GM11168 (cell line): ENCODE data around the gene PPL.
"Not testable (repeated sequence)": the region's sequence is repeated elsewhere in the genome, so short reads cannot be mapped to it uniquely, and the experiment has no call there.

ENCODE experiments used
- in situ Hi-C: fragments of 300-500 bp; cut with MboI; formaldehyde crosslinking; loops from one replicate; pipeline ENCODE4 v1.12.0; 2022; ENCODE audit warnings: low sequenced_read_pairs; ENCODE audit not compliant: unreplicated experiment

PPL gene

DNA sequence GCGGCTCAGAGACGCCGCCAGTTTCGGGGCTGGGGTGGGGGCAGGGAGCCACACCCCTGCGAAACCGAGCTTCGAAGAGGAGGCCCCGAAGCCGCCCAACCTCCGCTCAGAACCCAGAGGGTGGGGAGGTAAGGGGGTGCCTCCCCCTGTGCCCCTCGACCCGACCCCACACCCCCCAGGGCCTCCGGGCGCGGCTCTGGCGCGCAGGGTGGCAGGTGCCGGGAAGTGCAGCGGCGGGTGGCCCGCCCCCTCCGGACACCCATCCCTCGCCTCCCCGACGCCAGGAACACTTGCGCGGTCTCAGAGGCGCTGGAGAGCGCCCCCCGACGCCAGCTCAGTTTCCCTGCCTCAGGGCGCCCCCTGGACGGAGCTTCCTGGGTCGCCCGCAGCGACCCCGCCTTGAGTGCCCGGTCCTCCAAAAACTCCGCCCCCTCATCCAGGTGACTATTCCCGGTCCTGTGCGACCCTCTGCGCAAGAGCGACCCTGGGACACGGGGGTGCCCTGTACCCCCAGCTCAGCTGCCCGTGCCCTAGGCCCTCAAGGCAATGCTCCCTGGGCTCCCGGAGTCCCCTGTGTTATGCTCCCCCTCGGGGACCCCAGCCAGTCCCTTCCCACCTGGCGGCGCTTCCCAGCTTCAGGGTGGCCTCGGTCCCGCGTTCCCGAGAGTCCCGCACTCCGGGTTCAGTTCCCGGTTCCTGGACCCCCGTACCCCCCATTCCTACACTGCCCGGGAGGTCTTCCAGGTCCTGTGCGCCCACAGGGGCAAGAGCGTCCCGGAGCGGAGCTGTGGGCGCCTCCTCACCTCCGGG is 562 bp downstream of the PPL start:
- in situ Hi-C loops: no loop called here

DNA sequence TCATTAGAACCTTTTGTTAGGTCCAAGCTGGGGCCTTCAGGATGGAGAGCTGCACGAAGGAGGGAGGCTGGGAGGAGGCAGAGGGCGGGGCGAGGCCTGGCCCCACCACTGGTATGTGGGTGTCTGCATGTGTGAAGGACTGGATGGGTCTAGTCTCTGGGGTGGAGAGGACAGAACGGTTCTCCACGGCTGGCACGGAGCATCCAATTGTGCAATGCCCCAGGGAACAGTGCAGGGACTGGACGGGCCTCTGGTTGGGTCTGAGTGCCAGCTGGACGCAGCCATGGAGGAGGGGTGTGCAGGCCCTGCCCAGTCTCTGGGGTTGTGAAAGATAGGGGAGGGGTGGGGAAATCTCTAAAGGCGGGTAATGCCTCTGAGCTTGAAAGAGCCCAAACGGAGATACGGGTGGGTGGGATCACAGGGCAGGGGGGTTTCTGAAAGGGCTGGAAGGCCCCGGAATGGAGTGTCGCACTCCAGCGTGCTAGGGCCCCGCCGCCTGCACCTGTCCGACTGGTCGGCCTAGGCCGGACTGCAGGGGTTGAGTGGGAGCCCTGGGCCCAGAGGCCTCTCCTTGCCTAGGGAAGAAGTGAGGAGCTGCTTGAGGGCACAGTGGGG is 1.6 kb downstream of the PPL start:
- in situ Hi-C loops: no loop called here

DNA sequence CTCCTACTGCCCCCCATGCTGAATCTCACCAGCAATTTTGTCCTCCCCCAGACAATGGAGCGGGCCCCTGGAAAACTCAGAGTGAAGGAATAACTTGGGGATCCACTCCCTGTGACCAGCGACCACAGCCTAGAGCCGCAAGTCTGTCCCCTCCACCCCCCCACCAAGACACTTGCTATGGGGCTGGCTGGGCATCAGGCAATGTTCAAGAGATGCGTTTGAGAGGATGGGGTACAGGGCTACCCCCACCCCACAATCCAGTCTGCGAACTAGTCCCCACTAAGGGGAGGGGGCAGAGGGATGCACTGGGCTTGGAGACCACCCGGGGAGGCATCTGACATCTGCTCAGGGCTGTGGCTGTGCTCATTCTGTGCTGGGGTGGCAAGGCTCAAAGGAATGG is 2.4 kb downstream of the PPL start:
- in situ Hi-C loops: no loop called here

DNA sequence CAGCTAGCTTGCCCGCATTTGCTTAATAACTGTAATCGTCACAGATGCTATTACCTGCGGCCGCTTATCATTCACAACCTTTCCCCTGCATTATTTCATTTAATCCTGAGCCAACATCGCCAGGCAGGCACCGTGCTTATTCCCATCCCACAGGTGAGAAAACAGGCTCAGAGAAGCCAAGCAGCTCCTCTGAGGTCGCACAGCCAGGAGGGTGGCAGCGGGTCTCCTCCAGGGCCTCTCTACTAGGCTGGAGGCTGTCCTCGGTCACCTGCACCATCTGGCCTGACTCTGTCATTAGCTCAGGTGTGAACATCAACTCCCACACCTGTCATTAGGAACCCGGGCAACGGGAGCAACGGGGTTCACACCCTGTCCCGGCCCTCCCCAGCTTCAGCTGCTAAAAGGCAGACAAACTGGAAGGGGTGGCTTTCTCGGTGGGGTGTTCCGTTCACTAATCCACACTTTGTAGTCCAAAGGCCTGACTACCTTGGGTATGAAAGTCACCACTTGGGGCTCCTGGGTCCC is 3.0 kb downstream of the PPL start:
- in situ Hi-C loops: no loop called here

DNA sequence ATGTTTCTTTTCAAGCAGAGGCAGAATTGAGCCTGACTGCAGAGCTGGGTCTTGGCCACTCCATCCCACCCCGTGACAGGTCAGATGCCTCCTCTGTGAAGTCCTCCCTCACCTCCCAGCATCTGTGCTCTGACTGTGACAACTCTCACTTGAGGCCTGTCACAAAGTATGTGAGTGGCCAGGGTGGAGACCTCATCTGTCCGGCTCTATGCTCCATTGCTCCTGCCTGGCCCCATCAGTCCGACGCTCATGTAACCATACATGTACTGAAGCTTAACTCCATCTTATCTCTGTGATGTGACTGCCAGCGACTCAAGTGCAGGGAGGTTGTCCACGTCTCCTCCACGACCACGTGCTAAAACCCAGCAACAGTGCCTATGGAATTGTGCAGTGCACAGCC is 3.5 kb downstream of the PPL start:
- in situ Hi-C loops: no loop called here

DNA sequence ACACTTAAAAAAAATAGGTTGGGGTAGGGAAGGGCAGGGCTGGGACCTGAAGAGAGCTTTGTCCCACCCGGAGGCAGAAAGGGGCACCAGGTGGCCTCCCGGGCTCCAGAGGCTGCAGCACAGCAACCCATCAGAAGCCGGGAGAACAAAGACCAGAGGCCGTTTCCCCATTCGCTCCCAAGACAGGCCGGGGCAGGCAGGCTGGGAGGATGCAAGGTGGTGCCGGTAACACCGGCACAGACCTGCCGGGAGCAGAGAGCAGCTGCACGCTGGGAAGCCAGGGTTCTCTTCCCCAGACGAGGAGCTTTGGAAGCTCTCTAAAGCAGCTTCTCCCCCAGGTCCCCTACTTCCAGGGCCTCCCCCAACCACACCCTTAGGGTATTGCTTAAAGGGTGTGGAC is 5.6 kb downstream of the PPL start:
- in situ Hi-C loops: no loop called here

DNA sequence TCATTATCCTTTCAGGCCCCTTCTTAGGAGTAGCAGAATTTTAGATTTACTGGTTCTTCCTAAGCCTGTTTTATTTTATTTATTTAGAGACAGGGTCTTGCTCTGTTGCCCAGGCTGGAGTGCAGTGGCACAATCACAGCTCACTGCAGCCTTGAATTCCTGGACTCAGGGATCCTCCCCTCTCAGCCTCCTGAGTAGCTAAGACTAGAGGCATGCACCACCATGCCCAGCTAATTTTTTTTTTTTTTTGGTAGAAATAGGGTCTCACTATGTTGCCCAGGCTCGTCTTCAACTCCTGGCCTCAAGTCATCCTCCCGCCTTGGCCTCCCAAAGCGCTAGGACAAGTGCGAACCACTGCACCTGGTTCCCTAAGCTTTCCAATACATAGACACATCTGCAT is 7.3 kb downstream of the PPL start:
- in situ Hi-C loops: not testable (repeated sequence)

DNA sequence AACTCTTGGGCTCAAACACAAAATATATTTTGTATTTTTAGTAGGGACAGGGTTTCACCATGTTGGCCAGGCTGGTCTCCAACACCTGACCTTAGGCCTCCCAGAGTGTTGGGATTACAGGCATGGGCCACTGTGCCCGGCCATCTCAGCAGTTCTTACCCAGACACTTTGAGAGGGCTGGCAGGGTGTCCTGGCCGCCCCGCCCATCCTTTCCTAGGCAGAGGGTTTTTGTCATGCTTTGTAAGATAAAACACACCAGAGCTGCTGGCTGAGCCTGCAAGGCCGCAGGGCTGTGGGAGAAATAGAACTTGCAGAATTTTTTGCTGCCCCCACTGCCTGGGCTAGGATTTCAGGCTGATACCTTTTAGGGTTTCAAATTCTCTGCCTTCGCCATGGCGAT is 8.7 kb downstream of the PPL start:
- in situ Hi-C loops: no loop called here

DNA sequence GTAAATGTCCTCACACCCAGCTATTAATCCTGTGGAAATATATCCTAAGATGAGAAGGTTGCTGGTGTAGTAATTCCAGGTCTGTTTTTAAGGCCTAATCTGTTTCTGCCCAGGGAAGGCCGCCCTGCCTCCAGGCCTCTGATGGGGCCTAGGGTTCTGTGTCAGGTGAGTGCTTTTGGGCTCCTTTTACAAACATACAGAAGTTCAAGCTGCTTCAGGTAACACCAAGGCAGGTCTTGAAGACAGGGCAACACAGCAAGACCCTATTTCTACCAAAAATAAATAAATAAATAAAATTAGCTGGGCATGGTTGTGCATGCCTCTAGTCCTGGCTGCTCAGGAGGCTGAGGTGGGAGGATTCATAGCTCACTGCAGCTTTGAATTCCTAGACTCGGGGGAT is 9.3 kb downstream of the PPL start:
- in situ Hi-C loops: no loop called here

DNA sequence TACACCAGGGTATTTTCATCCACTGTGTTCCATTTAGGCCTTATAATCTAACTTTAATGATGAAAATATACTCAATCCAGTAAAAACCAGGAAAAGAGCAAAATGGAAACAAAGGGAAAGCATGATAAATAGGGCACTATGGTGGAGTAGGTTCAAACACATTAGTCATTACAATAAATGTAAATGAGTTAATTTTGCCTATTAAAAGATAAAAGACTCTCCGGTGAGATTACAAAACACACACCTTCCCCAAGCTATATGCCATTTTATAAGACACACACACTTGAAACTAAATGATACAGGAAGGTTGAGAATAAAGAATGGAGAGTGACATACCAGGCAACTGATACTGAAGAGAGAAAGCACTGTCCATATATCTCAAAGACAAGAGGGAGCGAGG is 10.0 kb downstream of the PPL start:
- in situ Hi-C loops: no loop called here

DNA sequence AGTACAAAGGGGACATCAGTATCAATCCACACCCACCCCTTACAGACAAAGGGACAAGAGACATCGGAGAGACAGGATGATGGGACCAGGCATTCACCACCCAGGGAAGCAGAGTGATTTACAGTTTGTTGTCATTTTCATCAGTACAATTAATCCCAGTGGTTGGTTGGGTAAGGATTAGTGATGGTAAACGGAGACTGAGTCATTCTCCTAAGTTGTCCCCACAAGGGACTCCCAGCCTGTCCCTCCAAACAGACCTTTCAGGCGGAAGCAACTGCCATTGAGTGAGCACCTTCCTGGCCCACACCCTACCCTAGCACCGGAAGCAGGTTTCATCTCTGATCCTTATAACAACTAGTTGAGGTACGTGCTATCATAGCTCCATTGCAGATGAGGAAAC is 11.2 kb downstream of the PPL start:
- in situ Hi-C loops: no loop called here

DNA sequence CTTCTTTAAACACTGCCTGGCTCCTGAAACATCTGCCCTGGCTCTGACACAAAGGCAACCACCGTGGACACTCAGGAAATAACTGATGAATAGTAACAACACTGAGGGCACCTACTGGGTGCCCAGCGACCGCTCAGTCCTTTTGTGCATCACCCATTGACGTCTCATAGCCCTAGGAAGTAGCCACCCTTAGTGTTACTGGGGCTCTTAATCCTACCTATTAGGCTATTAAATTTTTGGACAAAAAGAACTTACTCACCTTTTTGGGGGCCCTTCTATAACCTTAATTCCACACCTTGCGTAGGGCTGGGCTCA is 11.7 kb downstream of the PPL start:
- in situ Hi-C loops: no loop called here

DNA sequence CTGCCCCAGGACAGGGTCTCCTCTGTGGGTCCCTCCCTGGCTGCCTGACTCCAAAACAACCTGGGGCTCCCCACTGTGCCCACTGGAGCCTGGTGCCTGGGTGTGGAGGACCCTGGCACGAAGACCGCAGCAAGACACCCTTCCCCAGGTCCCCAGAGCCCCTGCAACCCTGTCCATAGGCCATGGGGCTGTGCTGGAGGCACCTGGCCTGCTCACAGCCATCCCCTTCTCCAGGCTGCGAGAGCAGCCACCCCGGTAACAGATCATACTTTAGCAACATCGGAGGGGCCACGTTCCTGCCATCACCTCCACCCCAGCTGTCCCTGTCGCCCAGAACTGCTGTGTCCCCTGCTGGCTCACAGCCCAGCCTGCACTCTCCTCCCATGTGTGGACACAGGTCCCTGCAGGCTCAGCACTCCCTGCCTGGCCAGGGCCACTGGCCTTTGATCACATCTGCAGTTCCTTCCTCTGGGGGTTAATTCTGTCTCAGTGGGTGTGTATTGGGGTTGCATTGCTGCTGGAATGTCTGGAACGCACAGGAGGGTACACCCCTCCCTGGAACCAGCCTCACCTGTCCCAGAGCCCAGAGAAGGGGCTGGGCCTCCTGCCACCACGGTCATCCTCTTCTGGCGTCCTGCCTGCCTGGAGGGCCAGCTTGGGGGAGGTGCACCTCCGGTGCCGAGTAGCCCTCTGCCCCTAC is 12.2 kb downstream of the PPL start:
- in situ Hi-C loops: no loop called here

DNA sequence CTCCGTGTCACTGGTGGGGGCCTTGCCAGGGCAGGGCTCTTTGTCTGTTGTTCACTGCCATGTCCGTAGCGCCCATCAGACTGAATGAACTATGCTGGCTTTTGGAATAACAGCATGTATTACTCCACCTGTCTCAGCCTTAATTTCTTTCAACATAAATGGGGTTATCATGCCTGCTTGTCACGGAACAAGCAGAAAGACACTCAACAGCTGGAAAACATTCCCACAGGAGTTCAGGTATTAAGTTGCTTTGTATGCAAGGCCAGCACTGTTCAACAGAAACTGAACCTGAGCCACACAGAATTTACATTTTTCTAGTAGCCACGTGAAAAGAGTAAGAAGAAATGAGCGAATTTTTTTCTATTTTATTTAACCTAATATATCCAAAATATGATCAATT is 13.1 kb downstream of the PPL start:
- in situ Hi-C loops: no loop called here

DNA sequence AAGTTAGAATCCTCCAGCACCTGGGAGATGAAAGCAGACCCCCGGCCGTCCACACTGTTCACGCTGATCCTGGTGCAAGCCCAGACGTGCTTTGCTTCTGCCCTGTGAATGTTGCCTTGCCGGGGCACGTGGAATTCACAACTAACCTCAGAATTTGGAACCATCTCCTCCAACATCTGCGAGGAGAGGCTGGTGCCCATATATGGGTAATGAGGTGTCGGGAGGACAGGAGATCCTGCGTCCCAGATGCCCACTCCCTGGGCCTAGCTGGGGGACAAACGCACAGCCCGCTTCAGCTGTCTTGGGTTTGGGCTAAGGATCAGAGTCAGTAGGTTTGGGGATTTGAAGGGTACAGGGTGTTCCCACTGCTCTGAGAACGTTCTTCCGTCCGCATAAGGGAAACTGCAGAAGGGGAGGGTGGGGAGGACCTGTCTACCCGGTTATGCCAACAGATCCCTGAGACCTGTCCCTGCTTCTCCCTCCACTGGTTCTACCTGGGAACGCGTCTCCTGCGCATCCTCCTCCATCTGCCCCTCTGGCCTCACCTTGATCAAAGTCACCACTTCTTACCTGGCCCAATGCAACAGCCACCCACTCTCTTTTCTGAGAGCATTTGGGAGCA is 14.1 kb downstream of the PPL start:
- in situ Hi-C loops: no loop called here

DNA sequence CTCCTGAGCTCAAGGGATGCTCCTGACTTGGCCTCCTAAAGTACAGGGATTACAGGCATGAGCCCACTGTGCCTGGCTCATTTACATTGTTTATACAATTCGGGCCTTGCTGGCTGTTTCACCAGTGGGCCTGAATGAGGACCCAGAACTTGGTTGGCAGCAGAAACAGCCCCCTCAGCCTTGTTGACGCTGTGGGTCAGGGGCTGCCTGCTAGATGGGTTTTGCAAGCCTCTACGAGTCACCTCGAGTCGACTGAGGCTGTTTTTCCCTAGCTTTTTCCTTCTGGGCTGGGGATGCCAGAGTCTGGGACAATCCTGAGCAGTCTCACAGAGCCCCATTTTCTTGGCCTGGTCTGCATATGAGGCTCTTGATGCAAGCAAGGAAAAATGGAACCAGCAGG is 16.1 kb downstream of the PPL start:
- in situ Hi-C loops: no loop called here

DNA sequence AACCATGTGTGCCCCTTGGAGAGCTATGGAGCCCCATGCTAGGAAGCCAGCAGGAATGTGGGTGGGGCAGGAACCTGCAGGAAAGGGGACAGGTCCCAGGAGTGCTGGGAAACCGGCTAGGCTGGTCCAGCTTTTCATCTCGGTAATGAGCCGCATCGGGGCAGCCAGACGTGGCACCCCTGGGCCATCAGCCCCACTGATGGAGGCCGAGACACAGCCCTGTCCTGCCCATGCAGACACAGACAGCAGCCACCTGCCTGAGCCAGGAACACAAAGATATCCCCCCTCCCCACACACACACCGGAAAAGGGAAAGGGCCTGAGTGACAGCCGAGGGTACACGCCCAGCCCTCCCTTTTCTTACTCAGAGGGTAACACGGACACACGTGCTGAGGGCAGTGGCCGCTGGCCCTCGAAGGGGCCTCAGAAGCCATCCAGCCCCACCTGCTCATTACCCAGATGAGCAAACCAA is 18.1 kb downstream of the PPL start:
- in situ Hi-C loops: no loop called here

DNA sequence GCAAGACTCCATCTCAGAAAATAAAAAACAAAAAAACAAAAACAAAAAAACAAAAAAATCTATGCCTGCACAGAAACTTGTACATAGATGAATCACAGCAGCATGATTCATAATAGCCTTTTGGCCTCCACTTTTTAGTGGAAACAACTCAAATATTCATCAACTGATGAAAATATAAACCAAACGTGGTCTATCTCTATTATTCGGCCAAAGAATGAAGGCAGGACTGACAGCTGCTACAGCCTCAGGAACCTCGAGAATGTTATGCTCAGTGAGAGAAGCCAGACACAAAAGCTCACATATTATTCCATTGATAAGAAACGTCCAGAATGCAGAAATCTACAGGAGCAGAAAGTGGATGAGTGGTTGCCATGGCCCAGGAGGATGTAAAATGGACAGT is 19.8 kb downstream of the PPL start:
- in situ Hi-C loops: no loop called here

DNA sequence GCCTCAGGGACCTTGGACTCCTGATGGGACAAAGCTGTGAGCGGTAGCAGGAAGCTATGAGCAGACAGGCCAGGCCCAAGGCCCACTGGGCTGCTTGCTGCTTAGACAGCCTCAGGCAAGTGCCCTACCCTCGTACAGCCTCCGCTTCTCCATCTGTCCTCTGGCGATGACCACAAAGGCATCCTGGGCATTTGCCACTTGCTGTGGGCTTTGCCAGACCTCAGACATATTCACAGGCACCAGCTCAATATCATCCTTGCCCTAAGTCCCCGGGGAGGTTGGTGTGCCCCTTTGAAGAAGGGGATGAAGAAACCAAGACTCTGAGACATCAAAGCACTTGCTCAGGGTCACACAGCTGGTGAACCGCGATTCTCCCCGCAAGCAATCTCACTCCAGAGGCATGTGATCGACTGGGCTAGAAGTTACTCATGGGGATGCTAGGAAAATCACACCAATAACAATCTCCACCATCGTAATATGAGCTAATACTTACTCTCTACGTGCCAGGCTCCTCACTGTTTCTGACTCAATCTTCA is 21.7 kb downstream of the PPL start:
- in situ Hi-C loops: no loop called here

DNA sequence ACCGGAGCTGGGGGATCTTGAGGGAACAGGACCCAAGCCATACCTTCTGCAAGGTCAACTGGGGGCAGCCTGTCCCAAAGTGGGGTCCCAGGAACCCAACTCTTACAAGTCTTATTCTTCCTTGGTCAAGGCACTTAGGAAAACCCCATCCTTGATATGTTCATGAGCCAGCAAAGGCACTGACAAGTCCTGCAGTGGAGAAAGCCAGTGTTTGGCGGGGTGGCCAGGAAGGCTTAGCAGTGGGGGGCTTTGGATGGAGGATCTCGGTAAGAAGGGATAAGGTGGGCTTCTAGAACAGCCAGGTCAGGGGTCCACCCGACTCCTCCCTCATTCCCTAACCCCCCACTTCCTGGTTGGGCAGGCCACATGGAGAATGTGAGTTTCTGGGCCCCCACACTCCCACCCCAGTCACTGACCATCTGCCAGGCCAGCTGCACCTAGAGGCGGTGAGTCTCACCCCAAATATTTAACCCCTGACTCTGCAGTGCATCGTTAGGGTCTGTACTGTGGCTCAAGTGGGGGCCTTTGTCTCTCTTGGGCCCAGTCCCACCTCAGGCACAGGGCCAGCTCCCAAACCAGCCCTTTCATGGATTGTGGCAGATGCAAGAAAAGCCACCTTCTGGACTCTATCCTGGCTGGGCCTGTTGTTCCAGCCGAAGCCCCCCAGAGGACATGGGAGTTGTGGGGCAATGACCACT is 22.3 kb downstream of the PPL start:
- in situ Hi-C loops: no loop called here
